SK-N-SH treated with all-trans-retinoic acid at 6 μM for 48 hours (cell line): ENCODE measurements around the gene BICD1.

ENCODE experiments used
- ISL1 ChIP-seq: fragments of 250-450 bp; sonication (Bioruptor Pico); IDR thresholded peaks from 2 replicates; pipeline ENCODE4 v2.1.2; 2022; ENCODE audit warnings: mild to moderate bottlenecking, moderate library complexity
- OSR1 ChIP-seq: fragments of 250-450 bp; sonication (Bioruptor Pico); IDR thresholded peaks from 2 replicates; pipeline ENCODE4 v1.8.0; 2022; ENCODE audit warnings: moderate library complexity, mild to moderate bottlenecking, inconsistent platforms
- PPARA ChIP-seq: fragments of 250-450 bp; sonication (Bioruptor Pico); IDR thresholded peaks from 2 replicates; pipeline ENCODE4 v1.5.0; 2020; ENCODE audit warnings: mild to moderate bottlenecking, borderline replicate concordance
- RARB ChIP-seq: fragments of 250-450 bp; sonication (Bioruptor Pico); IDR thresholded peaks from 2 replicates; pipeline ENCODE4 v1.8.0; 2021; ENCODE audit warnings: mild to moderate bottlenecking, moderate library complexity
- TOX ChIP-seq: fragments of 250-450 bp; sonication (Bioruptor Pico); IDR thresholded peaks from 2 replicates; pipeline ENCODE4 v1.8.0; 2021; ENCODE audit warnings: mild to moderate bottlenecking, moderate library complexity, borderline replicate concordance
- ZC3H10 ChIP-seq: fragments of 250-450 bp; sonication (Bioruptor Pico); IDR thresholded peaks from 2 replicates; pipeline ENCODE4 v1.5.1; 2021; ENCODE audit warnings: mild to moderate bottlenecking, moderate library complexity
- ZFP3 ChIP-seq: fragments of 250-450 bp; sonication (Bioruptor Pico); IDR thresholded peaks from 2 replicates; pipeline ENCODE4 v1.5.0; 2020; ENCODE audit warnings: mild to moderate bottlenecking, moderate library complexity
- ZFP30 ChIP-seq: fragments of 450-650 bp; formaldehyde crosslinking; IDR thresholded peaks from 2 replicates; pipeline ENCODE4 v1.5.0; 2022; ENCODE audit warnings: mild to moderate bottlenecking, moderate library complexity
- ZNF70 ChIP-seq: fragments of 450-650 bp; formaldehyde crosslinking; IDR thresholded peaks from 2 replicates; pipeline ENCODE4 v1.5.0; 2020; ENCODE audit warnings: mild to moderate bottlenecking, moderate library complexity
- ZNF8 ChIP-seq: fragments of 450-650 bp; formaldehyde crosslinking; IDR thresholded peaks from 2 replicates; pipeline ENCODE4 v1.5.0; 2020; ENCODE audit warnings: mild to moderate bottlenecking, moderate library complexity
- TF ChIP-seq, protein P1 (sequence below): fragments of 250-450 bp; sonication (Bioruptor Pico); IDR thresholded peaks from 2 replicates; pipeline ENCODE4 v1.8.0; 2020; ENCODE audit warnings: mild to moderate bottlenecking, moderate library complexity, borderline replicate concordance
- TF ChIP-seq, protein P2 (sequence below): fragments of 250-450 bp; sonication (Bioruptor Pico); IDR thresholded peaks from 2 replicates; pipeline ENCODE4 v1.8.0; 2021; ENCODE audit warnings: low read depth, mild to moderate bottlenecking, moderate library complexity, borderline replicate concordance
- TF ChIP-seq, protein P3 (sequence below): fragments of 250-450 bp; sonication (Bioruptor Pico); IDR thresholded peaks from 2 replicates; pipeline ENCODE4 v1.5.1; 2020; ENCODE audit warnings: low read depth, mild to moderate bottlenecking, moderate library complexity

DNA sequence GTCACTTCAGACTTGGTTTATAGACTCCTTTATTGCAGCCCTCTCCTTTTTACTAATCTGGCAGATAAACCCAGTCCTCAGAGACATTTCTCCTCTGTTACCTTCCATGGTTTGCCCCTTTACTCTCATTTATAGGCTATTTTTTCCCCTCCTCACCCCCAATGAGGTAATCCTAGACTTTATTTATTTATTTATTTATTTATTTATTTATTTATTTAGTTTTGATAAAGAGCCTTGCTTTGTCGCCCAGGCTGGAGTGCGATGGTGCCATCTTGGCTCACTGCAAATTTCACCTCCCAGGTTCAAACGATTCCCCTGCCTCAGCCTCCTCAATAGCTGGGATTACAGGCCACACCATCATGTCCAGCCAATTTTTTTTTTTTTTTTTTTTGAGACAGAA lies 301.1 kb downstream of the BICD1 start:
- TF ChIP-seq, protein P1, sequence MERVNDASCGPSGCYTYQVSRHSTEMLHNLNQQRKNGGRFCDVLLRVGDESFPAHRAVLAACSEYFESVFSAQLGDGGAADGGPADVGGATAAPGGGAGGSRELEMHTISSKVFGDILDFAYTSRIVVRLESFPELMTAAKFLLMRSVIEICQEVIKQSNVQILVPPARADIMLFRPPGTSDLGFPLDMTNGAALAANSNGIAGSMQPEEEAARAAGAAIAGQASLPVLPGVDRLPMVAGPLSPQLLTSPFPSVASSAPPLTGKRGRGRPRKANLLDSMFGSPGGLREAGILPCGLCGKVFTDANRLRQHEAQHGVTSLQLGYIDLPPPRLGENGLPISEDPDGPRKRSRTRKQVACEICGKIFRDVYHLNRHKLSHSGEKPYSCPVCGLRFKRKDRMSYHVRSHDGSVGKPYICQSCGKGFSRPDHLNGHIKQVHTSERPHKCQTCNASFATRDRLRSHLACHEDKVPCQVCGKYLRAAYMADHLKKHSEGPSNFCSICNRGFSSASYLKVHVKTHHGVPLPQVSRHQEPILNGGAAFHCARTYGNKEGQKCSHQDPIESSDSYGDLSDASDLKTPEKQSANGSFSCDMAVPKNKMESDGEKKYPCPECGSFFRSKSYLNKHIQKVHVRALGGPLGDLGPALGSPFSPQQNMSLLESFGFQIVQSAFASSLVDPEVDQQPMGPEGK (CRISPR knock-in tag), result no peak
- TF ChIP-seq PPARA, result no peak
- TF ChIP-seq ISL1, result no peak
- TF ChIP-seq, protein P2, sequence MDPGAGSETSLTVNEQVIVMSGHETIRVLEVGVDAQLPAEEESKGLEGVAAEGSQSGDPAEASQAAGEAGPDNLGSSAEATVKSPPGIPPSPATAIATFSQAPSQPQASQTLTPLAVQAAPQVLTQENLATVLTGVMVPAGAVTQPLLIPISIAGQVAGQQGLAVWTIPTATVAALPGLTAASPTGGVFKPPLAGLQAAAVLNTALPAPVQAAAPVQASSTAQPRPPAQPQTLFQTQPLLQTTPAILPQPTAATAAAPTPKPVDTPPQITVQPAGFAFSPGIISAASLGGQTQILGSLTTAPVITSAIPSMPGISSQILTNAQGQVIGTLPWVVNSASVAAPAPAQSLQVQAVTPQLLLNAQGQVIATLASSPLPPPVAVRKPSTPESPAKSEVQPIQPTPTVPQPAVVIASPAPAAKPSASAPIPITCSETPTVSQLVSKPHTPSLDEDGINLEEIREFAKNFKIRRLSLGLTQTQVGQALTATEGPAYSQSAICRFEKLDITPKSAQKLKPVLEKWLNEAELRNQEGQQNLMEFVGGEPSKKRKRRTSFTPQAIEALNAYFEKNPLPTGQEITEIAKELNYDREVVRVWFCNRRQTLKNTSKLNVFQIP (CRISPR knock-in tag), result no peak
- no peak for TF ChIP-seq TOX (CRISPR knock-in tag)
- no peak for TF ChIP-seq RARB (CRISPR knock-in tag)
- TF ChIP-seq ZNF8, result no peak
- TF ChIP-seq, protein P3, sequence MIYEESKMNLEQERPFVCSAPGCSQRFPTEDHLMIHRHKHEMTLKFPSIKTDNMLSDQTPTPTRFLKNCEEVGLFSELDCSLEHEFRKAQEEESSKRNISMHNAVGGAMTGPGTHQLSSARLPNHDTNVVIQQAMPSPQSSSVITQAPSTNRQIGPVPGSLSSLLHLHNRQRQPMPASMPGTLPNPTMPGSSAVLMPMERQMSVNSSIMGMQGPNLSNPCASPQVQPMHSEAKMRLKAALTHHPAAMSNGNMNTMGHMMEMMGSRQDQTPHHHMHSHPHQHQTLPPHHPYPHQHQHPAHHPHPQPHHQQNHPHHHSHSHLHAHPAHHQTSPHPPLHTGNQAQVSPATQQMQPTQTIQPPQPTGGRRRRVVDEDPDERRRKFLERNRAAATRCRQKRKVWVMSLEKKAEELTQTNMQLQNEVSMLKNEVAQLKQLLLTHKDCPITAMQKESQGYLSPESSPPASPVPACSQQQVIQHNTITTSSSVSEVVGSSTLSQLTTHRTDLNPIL (CRISPR knock-in tag), result no peak
- TF ChIP-seq OSR1 (CRISPR knock-in tag), result no peak
- no peak for TF ChIP-seq ZFP30 (CRISPR knock-in tag)
- no peak for TF ChIP-seq ZNF70 (CRISPR knock-in tag)
- no peak for TF ChIP-seq ZFP3 (CRISPR knock-in tag)
- TF ChIP-seq ZC3H10 (CRISPR knock-in tag), result no peak
